Epidermal melanocyte (primary cell): ENCODE measurements around the gene SNX4.

Experiments
- DNase-seq: peaks from one replicate; pipeline ENCODE4 v3.0.0; 2011; ENCODE audit warnings: low spot score; ENCODE audit not compliant: insufficient read length

SNX4 gene

DNA sequence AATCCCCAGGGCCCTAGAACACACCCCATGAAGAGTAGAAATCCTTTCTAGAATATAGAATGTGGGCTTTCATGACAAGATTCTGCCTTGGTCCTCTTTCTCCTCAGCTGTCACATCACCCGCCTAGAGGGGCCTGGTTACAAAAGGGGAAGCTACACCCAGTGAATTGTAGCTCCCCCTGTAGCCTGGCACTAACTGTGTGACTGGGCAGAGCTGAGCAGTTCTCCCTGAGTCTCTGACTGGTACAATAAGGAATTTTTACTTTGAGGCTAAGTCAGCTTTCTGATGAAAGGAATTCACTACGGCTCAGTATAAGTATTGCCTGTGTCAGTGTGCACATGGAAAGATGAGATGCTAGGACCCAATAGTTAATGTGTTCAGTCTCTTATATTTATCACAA lies 116.2 kb downstream of the SNX4 start:
- DNase-seq, result no peak

GRCh38 chr3:125402639-125403038 lies 117.4 kb downstream of the SNX4 start:
- DNase-seq, result no peak

DNA sequence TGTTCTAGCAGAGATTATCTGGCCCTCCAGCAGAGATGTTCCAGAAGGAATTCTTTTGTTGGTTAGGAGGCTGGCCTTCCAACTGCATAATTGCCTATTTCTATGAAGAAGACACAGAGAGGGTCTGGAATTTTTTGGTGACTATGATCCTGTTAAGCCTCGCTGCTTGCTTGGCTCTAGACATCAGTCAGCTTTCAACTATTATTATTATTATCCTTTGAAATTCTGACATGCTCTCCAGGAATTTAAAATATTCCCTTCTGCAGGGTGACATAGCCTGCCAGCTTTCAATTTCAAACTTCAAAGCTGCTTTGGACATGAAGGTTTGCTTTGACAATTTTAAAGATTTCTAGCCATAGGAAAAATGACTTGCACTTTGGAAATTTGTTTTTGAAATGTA lies 118.6 kb downstream of the SNX4 start:
- DNase-seq, result no peak

DNA sequence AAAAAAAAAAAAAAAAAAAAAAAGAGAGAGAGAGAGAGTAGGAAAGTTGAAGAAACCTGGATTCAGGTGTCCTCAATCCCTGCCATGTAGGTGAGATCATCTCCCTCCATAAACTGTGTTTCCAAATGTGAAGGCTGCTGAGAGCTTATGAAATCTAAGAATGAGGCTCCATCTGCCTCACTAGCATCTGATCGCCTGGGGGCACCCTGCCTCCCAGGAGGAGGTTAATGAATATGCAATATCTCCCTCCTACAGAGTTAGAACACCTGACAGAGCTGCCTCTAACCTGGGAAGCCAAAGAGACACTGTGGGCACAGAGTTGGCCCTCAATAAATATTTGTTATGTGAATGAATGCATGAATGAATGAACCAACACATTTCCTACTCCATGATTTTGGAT lies 121.0 kb downstream of the SNX4 start:
- DNase-seq, result no peak
